A549 (cell line): ENCODE results near the gene NEURL1. TPM values are rescaled to one million over a fixed set of nuclear protein-coding genes. Genes with fewer than 3 reads are reported as not detected.

Experiments
- ATAC-seq, 2 experiments: fragments of 200-7000 bp in 1 of 2; fragments of >200 bp in 1 of 2; cut with Nextera tagmentation in 1 of 2; cut with Tn5 transposase in 1 of 2; 3 replicates each; pipeline versions ENCODE4 v1.8.0 to v1.9.1; 2018 to 2020; ENCODE audit warnings: mild to moderate bottlenecking in 1 of 2, moderate library complexity in 1 of 2
- CTCF ChIA-PET: fragments of 300-600 bp; sonication (Branson Sonifier 250); formaldehyde crosslinking; extraction: SDS; loops from one replicate; lab custom pipeline; 2021; ENCODE audit warnings: antibody characterized with exemption, inconsistent platforms; lab: Yijun Ruan, JAX
- POLR2A ChIA-PET: fragments of 350-600 bp; formaldehyde crosslinking; extraction: SDS; loops from one replicate; lab custom pipeline; 2021; ENCODE audit warnings: antibody characterized with exemption, inconsistent platforms; lab: Yijun Ruan, JAX
- DNase-seq, 2 experiments: peaks; one replicate each; pipeline versions ENCODE4 v3.0.0 to v3.0.0-alpha.2; 2011 to 2016; ENCODE audit warnings: low read depth in 1 of 2, low spot score in 1 of 2
- FAIRE-seq: peaks from 2 replicates; lab custom pipeline; 2011; peaks lifted over from hg19 to GRCh38; lab: Jason Lieb, UNC
- H3K27ac ChIP-seq, 2 experiments: fragments of >200 bp; sonication (Bioruptor Twin); formaldehyde crosslinking; 3 replicates each; pipeline ENCODE4 v1.5.1; 2016 to 2017
- H3K4me1 ChIP-seq: fragments of >200 bp; sonication (Bioruptor Twin); formaldehyde crosslinking; 3 replicates; pipeline ENCODE4 v1.6.1; 2016
- H3K4me2 ChIP-seq: fragments of >200 bp; sonication (Bioruptor Twin); formaldehyde crosslinking; 3 replicates; pipeline ENCODE4 v1.6.1; 2016
- H3K4me3 ChIP-seq: fragments of >200 bp; sonication (Bioruptor Twin); formaldehyde crosslinking; 3 replicates; pipeline ENCODE4 v1.5.1; 2016
- H3K9me3 ChIP-seq: fragments of >200 bp; sonication (Bioruptor Twin); formaldehyde crosslinking; 3 replicates; pipeline ENCODE4 v1.6.1; 2016
- CBX8 ChIP-seq: fragments of 200-600 bp; sonication (generic); IDR thresholded peaks from 2 replicates; pipeline ENCODE4 v1.6.1; 2016
- CEBPB ChIP-seq, 2 experiments: fragments of >200 bp in 1 of 2; sonication (Bioruptor Twin) in 1 of 2; formaldehyde crosslinking in 1 of 2; IDR thresholded peaks; 2 replicates each; pipeline ENCODE4 v1.6.1; 2012 to 2016
- CHD2 ChIP-seq: fragments of 150-350 bp; IDR thresholded peaks from 2 replicates; pipeline ENCODE4 v1.6.1; 2014; ENCODE audit warnings: low read length; ENCODE audit not compliant: partially characterized antibody
- CHD4 ChIP-seq: fragments of 200-600 bp; sonication (generic); IDR thresholded peaks from 2 replicates; pipeline ENCODE4 v1.6.1; 2016; ENCODE audit warnings: antibody characterized with exemption, mild to moderate bottlenecking, borderline replicate concordance
- EHF ChIP-seq: fragments of 250-450 bp; sonication (Bioruptor Pico); IDR thresholded peaks from 2 replicates; pipeline ENCODE4 v1.5.0; 2020; ENCODE audit warnings: mild to moderate bottlenecking
- FOXS1 ChIP-seq: fragments of 250-450 bp; sonication (Bioruptor Pico); IDR thresholded peaks from 2 replicates; pipeline ENCODE4 v1.5.0; 2020; ENCODE audit warnings: mild to moderate bottlenecking, moderate library complexity
- GATA3 ChIP-seq: IDR thresholded peaks from 2 replicates; pipeline ENCODE4 v1.6.1; 2012; ENCODE audit warnings: borderline replicate concordance
- HMGXB4 ChIP-seq: fragments of 250-450 bp; sonication (Bioruptor Pico); IDR thresholded peaks from 2 replicates; pipeline ENCODE4 v1.5.0; 2021; ENCODE audit warnings: mild to moderate bottlenecking, moderate library complexity, borderline replicate concordance
- HOXA7 ChIP-seq: fragments of 250-450 bp; sonication (Bioruptor Pico); IDR thresholded peaks from 2 replicates; pipeline ENCODE4 v1.5.0; 2020; ENCODE audit warnings: mild to moderate bottlenecking, moderate library complexity
- JUNB ChIP-seq: fragments of >200 bp; sonication (Bioruptor Twin); formaldehyde crosslinking; IDR thresholded peaks from 2 replicates; pipeline ENCODE4 v1.6.1; 2016
- MAZ ChIP-seq: fragments of 150-350 bp; IDR thresholded peaks from 2 replicates; pipeline ENCODE4 v1.6.1; 2014; ENCODE audit warnings: antibody characterized with exemption, low read depth, low read length, borderline replicate concordance
- POLR2A ChIP-seq: IDR thresholded peaks from 2 replicates; pipeline ENCODE4 v1.6.1; 2012; ENCODE audit warnings: mild to moderate bottlenecking, low read length
- RAD21 ChIP-seq, 2 experiments: fragments of >200 bp in 1 of 2; sonication (Bioruptor Twin) in 1 of 2; formaldehyde crosslinking in 1 of 2; IDR thresholded peaks in 1 of 2; conservative IDR thresholded peaks in 1 of 2; 2 replicates in 1 of 2; 3 replicates in 1 of 2; pipeline ENCODE4 v1.6.1; 2012 to 2018; ENCODE audit warnings: inconsistent platforms in 1 of 2
- RCOR1 ChIP-seq: fragments of 150-350 bp; IDR thresholded peaks from 2 replicates; pipeline ENCODE4 v1.6.1; 2014; ENCODE audit warnings: antibody characterized with exemption, low read length, low read depth
- SMC3 ChIP-seq: fragments of >200 bp; sonication (Bioruptor Twin); formaldehyde crosslinking; IDR thresholded peaks from 3 replicates; pipeline ENCODE4 v1.6.1; 2018; ENCODE audit warnings: inconsistent platforms
- ZC3H11A ChIP-seq: fragments of 450-650 bp; IDR thresholded peaks from 2 replicates; pipeline ENCODE4 v1.6.1; 2014; ENCODE audit warnings: antibody characterized with exemption, mild to moderate bottlenecking
- ZNF302 ChIP-seq: fragments of 250-450 bp; sonication (Bioruptor Pico); IDR thresholded peaks from 2 replicates; pipeline ENCODE4 v1.9.0; 2021; ENCODE audit warnings: inconsistent platforms, mild to moderate bottlenecking, moderate library complexity
- ZSCAN20 ChIP-seq: fragments of 250-450 bp; sonication (Bioruptor Pico); IDR thresholded peaks from 2 replicates; pipeline ENCODE4 v1.8.0; 2022; ENCODE audit warnings: mild to moderate bottlenecking, moderate library complexity
- WGBS: methylation state at CpG from one replicate; pipeline ENCODE4 v1.1.6; 2017; ENCODE audit errors: missing lambda C conversion rate; 5-methylcytosine and 5-hydroxymethylcytosine counted together
- polyA plus RNA-seq, 4 experiments: library from polyadenylated mRNA; depleted of rRNA in 3 of 4; stranded (reverse); fragments of >200 nt; fragmentation: RNase III in 1 of 4; extraction: RNeasy Plus Mini Kit Qiagen cat#74134 plus additional on column Dnase treatment in 1 of 4; gene quantifications; 2 replicates in 3 of 4; 3 replicates in 1 of 4; pipeline ENCODE4 v1.2.3, GENCODE V29; 2011 to 2017
- TF ChIP-seq, protein P1 (sequence below): fragments of >200 bp; sonication (Bioruptor Twin); formaldehyde crosslinking; IDR thresholded peaks from 3 replicates; pipeline ENCODE4 v1.6.1; 2016

Gene NEURL1
- polyA plus RNA-seq, 2 of the 4 experiments (the other 2 are of a cell fraction), result 0.06 to 0.37 TPM

- FAIRE-seq, result no peak
- Histone ChIP-seq H3K9me3 (no peaks in the 10 kb centered on the region), H3K4me3 (no peak overlapping the region), H3K4me1 (0 out of 3 replicates have a peak, but pooled peaks cover 4% of the 10 kb centered on the region), H3K4me2 (no peak overlapping the region), H3K27ac (no peak overlapping the region)
- 0 out of 6 replicates have a peak, but pooled peaks of 1 of the 2 experiments have one; percentile 25 for ATAC-seq
- TF ChIP-seq GATA3 (no peak), CHD4 (no peak), RAD21 (conservative IDR thresholded peaks at IDR 0.05 in 1 of 2, IDR thresholded peaks at IDR 0.05 in 1 of 2) (no peak), CBX8 (no peak)
- DNase-seq, result no peak
- ChIA-PET POLR2A (no interaction called here), CTCF (interaction anchor here (0.8 to 3.0 kb wide), 4 partner anchors 12 to 20 kb away, joined by 3 to 14 read pairs (median 8); no protein-coding TSS in a partner anchor)
- 72% methylated on average over 9 of the region's 9 CpGs for WGBS
Observed at GRCh38 chr10:103543617-103544525, 50.4 kb downstream of the NEURL1 start.

DNA sequence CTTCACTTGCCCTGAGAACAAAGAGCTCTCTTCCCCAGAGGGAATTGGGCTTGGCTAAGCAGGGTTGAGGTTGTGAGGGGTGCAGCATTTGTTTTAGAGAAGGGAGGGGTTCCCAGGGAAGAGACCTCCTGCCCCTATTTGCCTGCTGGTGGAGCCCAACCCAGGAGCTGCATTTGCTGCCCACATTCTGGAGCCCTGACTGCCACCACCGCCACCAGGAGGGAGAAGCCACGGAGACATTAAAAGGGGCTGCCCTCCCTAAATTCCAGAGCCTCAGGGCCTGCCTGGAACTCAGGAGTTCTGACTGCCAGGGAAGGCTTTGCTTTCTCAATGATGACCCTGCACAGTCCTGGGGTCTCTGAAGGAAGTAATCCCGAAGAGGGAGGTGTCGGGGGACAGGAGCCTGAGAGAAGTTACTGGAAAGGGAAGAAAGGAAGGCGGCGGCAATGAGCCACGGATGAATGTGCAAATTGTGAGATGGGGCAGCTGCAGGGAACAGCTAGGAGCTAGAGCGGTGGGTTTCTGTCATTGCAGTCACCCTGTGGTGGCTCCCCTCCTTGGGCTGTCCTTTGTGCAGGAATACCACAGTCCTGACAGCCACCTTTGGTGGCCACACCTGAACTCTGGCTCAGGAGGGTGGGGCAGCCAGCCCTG is 51.3 kb downstream of the NEURL1 start:
- ChIA-PET POLR2A (no interaction called here), CTCF (interaction anchor here (2.9 to 5.6 kb wide), 2 partner anchors 12 to 20 kb away, joined by 7 to 34 read pairs; no protein-coding TSS in a partner anchor)
- ATAC-seq (no peak), FAIRE-seq (no peak), DNase-seq (no peak)
- H3K4me3 ChIP-seq, result no peak overlapping the region
- no peak for TF ChIP-seq HOXA7
- no peak for TF ChIP-seq MAZ
- no peak for TF ChIP-seq ZNF302 (CRISPR knock-in tag)
- TF ChIP-seq JUNB, result no peak
- no peak for TF ChIP-seq SMC3
- no peak for TF ChIP-seq CHD2
- TF ChIP-seq HMGXB4 (CRISPR knock-in tag), result no peak
- TF ChIP-seq ZSCAN20 (CRISPR knock-in tag), result no peak
- no peak for TF ChIP-seq CEBPB (IDR thresholded peaks at IDR 0.05)
- no peak for TF ChIP-seq POLR2A
- no peak for TF ChIP-seq EHF (CRISPR knock-in tag)
- TF ChIP-seq RCOR1, result no peak
- H3K27ac ChIP-seq, result no peak overlapping the region
- 79% methylated on average over 8 of the region's 8 CpGs for WGBS
- H3K4me1 ChIP-seq, result 0 out of 3 replicates have a peak, but pooled peaks cover 4% of the 10 kb centered on the region
- H3K9me3 ChIP-seq, result no peaks in the 10 kb centered on the region
- no peak overlapping the region for H3K4me2 ChIP-seq

DNA sequence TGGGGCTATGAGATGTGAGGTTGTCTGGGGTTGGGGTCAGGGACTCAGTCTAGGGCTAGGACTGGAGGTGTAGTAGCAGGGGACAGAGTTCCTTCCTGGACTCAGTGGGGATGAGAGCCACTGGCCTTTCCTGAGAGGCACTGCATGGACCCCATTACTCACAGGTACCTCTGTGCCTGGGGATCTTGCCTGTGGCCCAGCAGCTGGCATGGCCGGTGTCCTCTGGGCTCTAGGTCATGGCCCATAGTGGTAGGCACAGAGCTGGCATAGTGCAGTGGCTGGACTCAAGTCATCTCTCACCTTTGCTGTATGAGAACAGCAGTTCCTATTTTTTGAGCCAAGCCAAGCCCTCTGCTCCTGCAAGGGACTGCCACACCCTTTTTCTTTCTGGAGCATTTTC is 51.9 kb downstream of the NEURL1 start:
- no peak for FAIRE-seq
- WGBS, result 91% methylated on average over 1 of the region's 1 CpG
- TF ChIP-seq HOXA7 (no peak), ZC3H11A (no peak), CBX8 (no peak), FOXS1 (CRISPR knock-in tag) (no peak)
- TF ChIP-seq, protein P1, sequence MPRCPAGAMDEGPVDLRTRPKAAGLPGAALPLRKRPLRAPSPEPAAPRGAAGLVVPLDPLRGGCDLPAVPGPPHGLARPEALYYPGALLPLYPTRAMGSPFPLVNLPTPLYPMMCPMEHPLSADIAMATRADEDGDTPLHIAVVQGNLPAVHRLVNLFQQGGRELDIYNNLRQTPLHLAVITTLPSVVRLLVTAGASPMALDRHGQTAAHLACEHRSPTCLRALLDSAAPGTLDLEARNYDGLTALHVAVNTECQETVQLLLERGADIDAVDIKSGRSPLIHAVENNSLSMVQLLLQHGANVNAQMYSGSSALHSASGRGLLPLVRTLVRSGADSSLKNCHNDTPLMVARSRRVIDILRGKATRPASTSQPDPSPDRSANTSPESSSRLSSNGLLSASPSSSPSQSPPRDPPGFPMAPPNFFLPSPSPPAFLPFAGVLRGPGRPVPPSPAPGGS, result no peak
- Histone ChIP-seq H3K27ac (no peak overlapping the region), H3K9me3 (no peaks in the 10 kb centered on the region), H3K4me1 (0 out of 3 replicates have a peak, but pooled peaks cover 4% of the 10 kb centered on the region), H3K4me3 (no peak overlapping the region), H3K4me2 (no peak overlapping the region)
- ChIA-PET CTCF (interaction anchor here (1.1 to 5.6 kb wide), 4 partner anchors 11 to 56 kb away, joined by 3 to 34 read pairs (median 6); no protein-coding TSS in a partner anchor), POLR2A (no interaction called here)
- no peak for ATAC-seq
- no peak for DNase-seq
